KMS-11 (cell line): ENCODE data around the gene NKD1.

Experiments used
- H2AFZ ChIP-seq: fragments of 200-600 bp; sonication (generic); 2 replicates; pipeline ENCODE4 v1.6.1; 2016; ENCODE audit warnings: antibody characterized with exemption, mixed run types, low read depth
- H3K27ac ChIP-seq: fragments of 200-600 bp; sonication (generic); 2 replicates; pipeline ENCODE4 v1.6.1; 2016; ENCODE audit warnings: mild to moderate bottlenecking, mixed run types
- H3K27me3 ChIP-seq: fragments of 200-600 bp; sonication (generic); 2 replicates; pipeline ENCODE4 v1.6.1; 2017; ENCODE audit warnings: mild to moderate bottlenecking, low read depth, mixed run types, moderate library complexity; ENCODE audit not compliant: insufficient read depth
- H3K36me3 ChIP-seq: fragments of 200-600 bp; sonication (generic); 2 replicates; pipeline ENCODE4 v1.6.1; 2017; ENCODE audit warnings: mild to moderate bottlenecking, mixed run types; ENCODE audit not compliant: insufficient read depth
- H3K4me1 ChIP-seq: fragments of 200-600 bp; sonication (generic); 2 replicates; pipeline ENCODE4 v1.6.1; 2016; ENCODE audit warnings: mild to moderate bottlenecking, low read depth, mixed run types; ENCODE audit not compliant: poor library complexity, severe bottlenecking
- H3K4me2 ChIP-seq: fragments of 200-600 bp; sonication (generic); 2 replicates; pipeline ENCODE4 v1.7.0; 2016; ENCODE audit warnings: mild to moderate bottlenecking, mixed run types
- H3K4me3 ChIP-seq: fragments of 200-600 bp; sonication (generic); IDR thresholded peaks from 2 replicates; pipeline ENCODE4 v1.6.1; 2017; ENCODE audit warnings: low read depth, low read length, mixed read lengths; ENCODE audit not compliant: insufficient read depth
- H3K79me2 ChIP-seq: fragments of 200-600 bp; sonication (generic); 2 replicates; pipeline ENCODE4 v1.6.1; 2016; ENCODE audit warnings: low read depth, mixed run types; ENCODE audit not compliant: insufficient read depth
- H3K9ac ChIP-seq: fragments of 200-600 bp; sonication (generic); 2 replicates; pipeline ENCODE4 v1.6.1; 2016; ENCODE audit warnings: mild to moderate bottlenecking, mixed run types
- H4K20me1 ChIP-seq: fragments of 200-600 bp; sonication (generic); 2 replicates; pipeline ENCODE4 v1.6.1; 2016; ENCODE audit warnings: mild to moderate bottlenecking, mixed run types; ENCODE audit not compliant: insufficient read depth
- TF ChIP-seq, protein P1 (sequence below): fragments of 200-600 bp; sonication (generic); conservative IDR thresholded peaks from 2 replicates; pipeline ENCODE4 v1.6.1; 2017; ENCODE audit warnings: low read depth, mild to moderate bottlenecking, antibody characterized with exemption, low read length, moderate library complexity, mixed read lengths

NKD1 gene

GRCh38 chr16:50566014-50566962 is 18.1 kb downstream of the NKD1 start:
- Histone ChIP-seq H3K79me2 (no peaks in the 10 kb centered on the region), H3K4me1 (no peaks in the 10 kb centered on the region), H2AFZ (no peak overlapping the region), H3K27me3 (no peaks in the 10 kb centered on the region), H3K9ac (no peak overlapping the region), H3K4me3 (no peak overlapping the region), H3K36me3 (no peaks in the 10 kb centered on the region), H4K20me1 (no peaks in the 10 kb centered on the region), H3K4me2 (no peak overlapping the region), H3K27ac (no peak overlapping the region)
- TF ChIP-seq, protein P1, sequence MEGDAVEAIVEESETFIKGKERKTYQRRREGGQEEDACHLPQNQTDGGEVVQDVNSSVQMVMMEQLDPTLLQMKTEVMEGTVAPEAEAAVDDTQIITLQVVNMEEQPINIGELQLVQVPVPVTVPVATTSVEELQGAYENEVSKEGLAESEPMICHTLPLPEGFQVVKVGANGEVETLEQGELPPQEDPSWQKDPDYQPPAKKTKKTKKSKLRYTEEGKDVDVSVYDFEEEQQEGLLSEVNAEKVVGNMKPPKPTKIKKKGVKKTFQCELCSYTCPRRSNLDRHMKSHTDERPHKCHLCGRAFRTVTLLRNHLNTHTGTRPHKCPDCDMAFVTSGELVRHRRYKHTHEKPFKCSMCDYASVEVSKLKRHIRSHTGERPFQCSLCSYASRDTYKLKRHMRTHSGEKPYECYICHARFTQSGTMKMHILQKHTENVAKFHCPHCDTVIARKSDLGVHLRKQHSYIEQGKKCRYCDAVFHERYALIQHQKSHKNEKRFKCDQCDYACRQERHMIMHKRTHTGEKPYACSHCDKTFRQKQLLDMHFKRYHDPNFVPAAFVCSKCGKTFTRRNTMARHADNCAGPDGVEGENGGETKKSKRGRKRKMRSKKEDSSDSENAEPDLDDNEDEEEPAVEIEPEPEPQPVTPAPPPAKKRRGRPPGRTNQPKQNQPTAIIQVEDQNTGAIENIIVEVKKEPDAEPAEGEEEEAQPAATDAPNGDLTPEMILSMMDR, result no peak

- no peaks in the 10 kb centered on the region for H3K27me3 ChIP-seq
- TF ChIP-seq, protein P1, result no peak
- no peak overlapping the region for H3K9ac ChIP-seq
- no peaks in the 10 kb centered on the region for H3K79me2 ChIP-seq
- no peaks in the 10 kb centered on the region for H3K36me3 ChIP-seq
- no peak overlapping the region for H3K4me3 ChIP-seq
- H4K20me1 ChIP-seq, result no peaks in the 10 kb centered on the region
- no peak overlapping the region for H2AFZ ChIP-seq
- no peak overlapping the region for H3K27ac ChIP-seq
- H3K4me1 ChIP-seq, result no peaks in the 10 kb centered on the region
- H3K4me2 ChIP-seq, result no peak overlapping the region
These were observed 19.5 kb downstream of the NKD1 start for GRCh38 chr16:50567651-50568050.

GRCh38 chr16:50568187-50568815 is 20.1 kb downstream of the NKD1 start:
- Histone ChIP-seq H3K4me1 (no peaks in the 10 kb centered on the region), H3K4me2 (no peak overlapping the region), H3K4me3 (no peak overlapping the region), H3K27me3 (no peaks in the 10 kb centered on the region), H3K36me3 (no peaks in the 10 kb centered on the region), H3K79me2 (no peaks in the 10 kb centered on the region), H3K27ac (no peak overlapping the region), H2AFZ (no peak overlapping the region), H4K20me1 (no peaks in the 10 kb centered on the region), H3K9ac (no peak overlapping the region)
- TF ChIP-seq, protein P1, result no peak

DNA sequence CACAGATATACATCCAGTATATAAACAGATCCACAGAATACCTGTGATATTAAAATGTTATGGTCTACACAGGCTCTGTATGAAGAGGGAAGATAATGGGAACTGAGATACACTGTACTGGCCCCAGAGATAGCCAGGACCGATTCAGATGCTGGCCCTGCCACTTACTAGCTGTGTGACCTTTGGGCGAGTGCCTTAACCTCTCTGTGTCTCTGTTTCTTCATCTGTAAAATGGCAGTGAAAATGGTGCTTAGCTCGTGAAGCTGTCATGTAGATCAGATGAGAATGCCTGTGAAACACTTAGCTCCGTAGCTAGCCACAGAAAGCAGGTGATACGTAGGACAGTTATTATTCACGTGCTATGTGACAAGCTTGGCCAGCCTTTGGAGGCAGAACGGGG is 22.2 kb downstream of the NKD1 start:
- Histone ChIP-seq H3K27ac (no peak overlapping the region), H2AFZ (no peak overlapping the region), H4K20me1 (no peaks in the 10 kb centered on the region), H3K9ac (no peak overlapping the region), H3K4me1 (no peaks in the 10 kb centered on the region), H3K4me3 (no peak overlapping the region), H3K36me3 (no peaks in the 10 kb centered on the region), H3K27me3 (no peaks in the 10 kb centered on the region), H3K79me2 (no peaks in the 10 kb centered on the region), H3K4me2 (no peak overlapping the region)
- TF ChIP-seq, protein P1, result no peak
